Neural progenitor cell (in vitro differentiated cells): Measurements from ENCODE around the gene SPTSSA. TPM values are rescaled to one million over a fixed set of nuclear protein-coding genes. Genes with fewer than 3 reads are reported as not detected.
A peak's percentile ranks its signal among the peaks of the same experiment; 100 is the strongest.

Experiments
- DNase-seq: peaks from one replicate; pipeline ENCODE4 v3.0.0-alpha.2; 2016; ENCODE audit warnings: low spot score
- H2AFZ ChIP-seq: fragments of 200-600 bp; sonication (generic); replicated peaks from 2 replicates; pipeline ENCODE4 v1.6.1; 2016; ENCODE audit warnings: antibody characterized with exemption
- H3F3A ChIP-seq: fragments of 200-600 bp; sonication (generic); 2 replicates; pipeline ENCODE4 v1.6.1; 2016; ENCODE audit warnings: antibody characterized with exemption, low read depth
- H3K27ac ChIP-seq: fragments of 200-600 bp; sonication (generic); 2 replicates; pipeline ENCODE4 v1.5.1; 2016; ENCODE audit warnings: mild to moderate bottlenecking
- H3K27me3 ChIP-seq: fragments of 200-600 bp; sonication (generic); 2 replicates; pipeline ENCODE4 v1.6.1; 2016; ENCODE audit warnings: mild to moderate bottlenecking, moderate library complexity
- H3K36me3 ChIP-seq: fragments of 200-600 bp; sonication (generic); 2 replicates; pipeline ENCODE4 v1.5.1; 2016
- H3K4me1 ChIP-seq: fragments of 200-600 bp; sonication (generic); 2 replicates; pipeline ENCODE4 v1.6.1; 2016; ENCODE audit warnings: mixed run types
- H3K4me2 ChIP-seq: fragments of 200-600 bp; sonication (generic); 2 replicates; pipeline ENCODE4 v1.6.1; 2016
- H3K4me3 ChIP-seq: fragments of 200-600 bp; sonication (generic); 2 replicates; pipeline ENCODE4 v1.5.1; 2016
- H3K79me2 ChIP-seq: fragments of 200-600 bp; sonication (generic); 2 replicates; pipeline ENCODE4 v1.6.1; 2016; ENCODE audit warnings: low read depth
- H3K9ac ChIP-seq: fragments of 200-600 bp; sonication (generic); 2 replicates; pipeline ENCODE4 v1.6.1; 2016
- H3K9me3 ChIP-seq: fragments of 200-600 bp; sonication (generic); 2 replicates; pipeline ENCODE4 v1.5.1; 2016; ENCODE audit warnings: low read depth
- H4K20me1 ChIP-seq: fragments of 200-600 bp; sonication (generic); 2 replicates; pipeline ENCODE4 v1.6.1; 2016; ENCODE audit warnings: low read depth
- H3K27ac Mint-ChIP-seq: 3 replicates; pipeline ENCODE4 v1.8.0; 2021; ENCODE audit warnings: mixed read lengths
- H3K27me3 Mint-ChIP-seq: 2 replicates; pipeline ENCODE4 v1.8.0; 2022; ENCODE audit warnings: low read depth, mild to moderate bottlenecking, inconsistent platforms, moderate library complexity, mixed read lengths; ENCODE audit not compliant: insufficient read depth
- H3K36me3 Mint-ChIP-seq: 3 replicates; pipeline ENCODE4 v1.8.0; 2021; ENCODE audit warnings: mixed read lengths
- H3K4me1 Mint-ChIP-seq: 3 replicates; pipeline ENCODE4 v1.8.0; 2021; ENCODE audit warnings: mixed read lengths
- H3K4me3 Mint-ChIP-seq: 3 replicates; pipeline ENCODE4 v1.8.0; 2021; ENCODE audit warnings: mild to moderate bottlenecking, moderate library complexity, mixed read lengths
- H3K9me3 Mint-ChIP-seq: 3 replicates; pipeline ENCODE4 v1.8.0; 2020; ENCODE audit warnings: mixed read lengths
- CTCF ChIP-seq: fragments of 200-600 bp; sonication (generic); IDR thresholded peaks from 2 replicates; pipeline ENCODE4 v1.5.1; 2017; ENCODE audit warnings: antibody characterized with exemption, mild to moderate bottlenecking
- EZH2 ChIP-seq: fragments of 200-600 bp; sonication (generic); IDR thresholded peaks from 2 replicates; pipeline ENCODE4 v1.6.1; 2017; ENCODE audit warnings: antibody characterized with exemption, mild to moderate bottlenecking, moderate library complexity
- EZH2phosphoT487 ChIP-seq: fragments of 200-600 bp; sonication (generic); IDR thresholded peaks from 2 replicates; pipeline ENCODE4 v1.6.1; 2017; ENCODE audit warnings: antibody characterized with exemption
- total RNA-seq: library from RNA; depleted of rRNA; stranded (reverse); fragments of >200 nt; gene quantifications from 2 replicates; pipeline ENCODE4 v1.2.3, GENCODE V29; 2015; ENCODE audit warnings: low replicate concordance

SPTSSA gene
- total RNA-seq, 1 donor from 2014 or later: 43.0 TPM

GRCh38 chr14:34498684-34499412, 36.8 kb upstream of the SPTSSA start:
- TF ChIP-seq EZH2phosphoT487 (no peak), CTCF (peak; percentile 47), EZH2 (no peak)
- Histone ChIP-seq H3K27ac (no peak overlapping the region), H4K20me1 (no peaks in the 10 kb centered on the region), H3K4me3 (no peak overlapping the region), H3K9ac (no peak overlapping the region), H3K27me3 (no peaks in the 10 kb centered on the region), H3K4me2 (no peak overlapping the region), H3K4me1 (peaks cover 9% of the 10 kb centered on the region), H3K36me3 (no peaks in the 10 kb centered on the region), H3K79me2 (no peaks in the 10 kb centered on the region), H3F3A (no peaks in the 10 kb centered on the region), H2AFZ (no peak overlapping the region), H3K9me3 (no peaks in the 10 kb centered on the region)
- Mint-ChIP-seq H3K4me3 (peak overlapping the region; percentile 38), H3K27me3 (peaks cover 3% of the 10 kb centered on the region), H3K9me3 (no peaks in the 10 kb centered on the region), H3K36me3 (no peaks in the 10 kb centered on the region), H3K27ac (no peak overlapping the region), H3K4me1 (peaks cover 26% of the 10 kb centered on the region)
- DNase-seq: peak; percentile 36

GRCh38 chr14:34496679-34497513, 34.9 kb upstream of the SPTSSA start:
- Histone ChIP-seq H3K36me3 (no peaks in the 10 kb centered on the region), H2AFZ (peak overlapping the region; percentile 95), H3K9ac (no peak overlapping the region), H3K4me2 (no peak overlapping the region), H3K4me1 (peaks cover 9% of the 10 kb centered on the region), H3K9me3 (no peaks in the 10 kb centered on the region), H4K20me1 (no peaks in the 10 kb centered on the region), H3K27me3 (no peaks in the 10 kb centered on the region), H3K4me3 (no peak overlapping the region), H3F3A (no peaks in the 10 kb centered on the region), H3K79me2 (no peaks in the 10 kb centered on the region), H3K27ac (no peak overlapping the region)
- Mint-ChIP-seq H3K27me3 (peaks cover 4% of the 10 kb centered on the region), H3K36me3 (no peaks in the 10 kb centered on the region), H3K4me3 (peak overlapping the region; percentile 5), H3K27ac (peak overlapping the region; percentile 97), H3K9me3 (no peaks in the 10 kb centered on the region), H3K4me1 (peaks cover 24% of the 10 kb centered on the region)
- peak; percentile 28 for DNase-seq
- TF ChIP-seq EZH2phosphoT487 (no peak), CTCF (peak; percentile 13), EZH2 (no peak)

GRCh38 chr14:34496007-34496678, 34.1 kb upstream of the SPTSSA start:
- no peaks in the 10 kb centered on the region for H4K20me1 ChIP-seq
- no peaks in the 10 kb centered on the region for H3F3A ChIP-seq
- no peaks in the 10 kb centered on the region for H3K79me2 ChIP-seq
- H3K36me3 ChIP-seq: no peaks in the 10 kb centered on the region
- Mint-ChIP-seq H3K36me3 (no peaks in the 10 kb centered on the region), H3K27ac (no peak overlapping the region), H3K4me1 (peaks cover 24% of the 10 kb centered on the region), H3K27me3 (peaks cover 7% of the 10 kb centered on the region), H3K4me3 (no peak overlapping the region), H3K9me3 (no peaks in the 10 kb centered on the region)
- no peaks in the 10 kb centered on the region for H3K9me3 ChIP-seq
- DNase-seq: no peak
- H3K9ac ChIP-seq: no peak overlapping the region
- no peak overlapping the region for H3K4me3 ChIP-seq
- H3K4me1 ChIP-seq: peaks cover 9% of the 10 kb centered on the region
- no peak overlapping the region for H3K27ac ChIP-seq
- peak overlapping the region; percentile 95 for H2AFZ ChIP-seq
- TF ChIP-seq CTCF (no peak), EZH2 (no peak), EZH2phosphoT487 (no peak)
- no peak overlapping the region for H3K4me2 ChIP-seq
- H3K27me3 ChIP-seq: no peaks in the 10 kb centered on the region
